CD4-positive, alpha-beta memory T cell (primary cell): Measurements from ENCODE around the gene DUSP7. TPM values are rescaled to one million over a fixed set of nuclear protein-coding genes. Genes with fewer than 3 reads are reported as not detected.

ENCODE experiments used
- CTCF ChIA-PET: fragments of 350-600 bp; sonication (Branson Sonifier 250); formaldehyde crosslinking; loops from one replicate; lab custom pipeline; 2021; ENCODE audit warnings: inconsistent platforms; ENCODE audit not compliant: partially characterized antibody; lab: Charles Lee
- POLR2A ChIA-PET: fragments of 350-600 bp; sonication (Branson Sonifier 250); formaldehyde crosslinking; loops from one replicate; lab custom pipeline; 2021; ENCODE audit not compliant: partially characterized antibody; lab: Charles Lee
- DNase-seq, 5 donors: peaks; one replicate each; pipeline versions ENCODE4 v3.0.0 to v3.0.0-alpha.2; 2020 to 2022; ENCODE audit warnings: mixed read lengths in 1 of 5
- H3K27ac ChIP-seq: one replicate; pipeline ENCODE4 v1.7.0; 2013; ENCODE audit warnings: low read depth, low read length
- H3K27me3 ChIP-seq: 2 replicates; pipeline ENCODE4 v1.7.0; 2013; ENCODE audit warnings: mild to moderate bottlenecking, low read length, moderate library complexity; ENCODE audit not compliant: insufficient read depth
- H3K36me3 ChIP-seq: 2 replicates; pipeline ENCODE4 v1.7.0; 2013; ENCODE audit warnings: mild to moderate bottlenecking, low read length, moderate library complexity; ENCODE audit not compliant: insufficient read depth
- H3K4me1 ChIP-seq: 2 replicates; pipeline ENCODE4 v1.7.0; 2013; ENCODE audit warnings: mild to moderate bottlenecking, low read length, moderate library complexity; ENCODE audit not compliant: insufficient read depth
- H3K4me3 ChIP-seq, 2 donors: one replicate each; pipeline ENCODE4 v1.7.0; 2013; ENCODE audit warnings: low read length in 2 of 2, mild to moderate bottlenecking in 1 of 2
- H3K9me3 ChIP-seq, 2 donors: one replicate each; pipeline ENCODE4 v1.7.0; 2013; ENCODE audit warnings: low read length in 2 of 2, control low read depth in 1 of 2; ENCODE audit not compliant: control insufficient read depth in 1 of 2
- H3K27ac Mint-ChIP-seq, 7 donors: one replicate each; pipeline ENCODE4 v1.8.0; 2020 to 2021; ENCODE audit warnings: mixed read lengths in 7 of 7, mild to moderate bottlenecking in 6 of 7, inconsistent platforms in 3 of 7, moderate library complexity in 3 of 7
- H3K27me3 Mint-ChIP-seq, 2 donors: one replicate each; pipeline ENCODE4 v1.8.0; 2020 to 2021; ENCODE audit warnings: mixed read lengths in 2 of 2
- H3K36me3 Mint-ChIP-seq, 2 donors: one replicate each; pipeline ENCODE4 v1.8.0; 2020 to 2021; ENCODE audit warnings: mixed read lengths in 2 of 2, inconsistent platforms in 1 of 2, mild to moderate bottlenecking in 1 of 2
- H3K4me1 Mint-ChIP-seq, 4 donors: one replicate each; pipeline ENCODE4 v1.8.0; 2020 to 2021; ENCODE audit warnings: mixed read lengths in 4 of 4, mild to moderate bottlenecking in 1 of 4
- H3K4me3 Mint-ChIP-seq, 8 donors: one replicate each; pipeline ENCODE4 v1.8.0; 2020 to 2021; ENCODE audit warnings: mixed read lengths in 8 of 8, mild to moderate bottlenecking in 7 of 8, moderate library complexity in 6 of 8, inconsistent platforms in 3 of 8
- H3K9me3 Mint-ChIP-seq, 8 donors: one replicate each; pipeline ENCODE4 v1.8.0; 2020 to 2021; ENCODE audit warnings: mixed read lengths in 8 of 8, mild to moderate bottlenecking in 5 of 8, inconsistent platforms in 3 of 8, moderate library complexity in 1 of 8
- intact Hi-C: fragments of 100-400 bp; cut with micrococcal nuclease; formaldehyde crosslinking; loops from one replicate; pipeline ENCODE4 v1.15.1; 2023
- polyA plus RNA-seq, 2 donors: library from polyadenylated mRNA; unstranded; fragments of 300-500 nt; fragmentation: Illumina TruSeq; gene quantifications; one replicate each; pipeline ENCODE4 v1.2.3, GENCODE V29; 2021
- total RNA-seq, 2 experiments: library from RNA; stranded (reverse); gene quantifications; one replicate each; pipeline ENCODE4 v1.2.3, GENCODE V29; 2021

Gene DUSP7
- total and polyA plus RNA-seq, 4 experiments from 2014 or later, result 2.8 to 44.7 (median 26.9) TPM

- Mint-ChIP-seq H3K4me1 (peaks cover 6 to 22% (median 12%) of the 10 kb centered on the region in 4 donors), H3K9me3 (peaks cover 0 to 2% (median 0%) of the 10 kb centered on the region in 8 donors), H3K27me3 (no peaks in the 10 kb centered on the region), H3K27ac (peak overlapping the region in 1 of 7 donors; percentile 41), H3K36me3 (no peaks in the 10 kb centered on the region), H3K4me3 (peak overlapping the region in 2 of 8 donors; percentile 17 to 34)
- intact Hi-C loops, result no loop called here
- H3K36me3 ChIP-seq, result no peaks in the 10 kb centered on the region
- H3K27me3 ChIP-seq, result no peaks in the 10 kb centered on the region
- H3K9me3 ChIP-seq, result no peaks in the 10 kb centered on the region
- peaks cover 21% of the 10 kb centered on the region for H3K4me1 ChIP-seq
- DNase-seq, result no peak
- POLR2A ChIA-PET, result interaction anchor here (0.9 to 1.3 kb wide), 2 partner anchors 10 to 32 kb away, joined by 3 read pairs; partner anchors contain the start of genes ABHD14B and RPL29
- CTCF ChIA-PET, result interaction anchor here (6.6 to 10.6 kb wide), 3 partner anchors 48 to 137 kb away, joined by 97 to 147 read pairs (median 132); partner anchors contain the start of gene DUSP7
- H3K4me3 ChIP-seq, result no peak overlapping the region
- H3K27ac ChIP-seq, result no peak overlapping the region
Measured at GRCh38 chr3:52006017-52006819, 50.2 kb downstream of the DUSP7 start.

- CTCF ChIA-PET, result interaction anchor here (1.5 to 10.6 kb wide), 4 partner anchors 8 to 138 kb away, joined by 4 to 147 read pairs (median 114); partner anchors contain the start of gene DUSP7
- intact Hi-C loops, result no loop called here
Measured at GRCh38 chr3:52005571-52005986, 50.8 kb downstream of the DUSP7 start.

GRCh38 chr3:52004906-52005395 is 51.4 kb downstream of the DUSP7 start:
- Histone ChIP-seq H3K27ac (no peak overlapping the region), H3K27me3 (no peaks in the 10 kb centered on the region), H3K4me3 (no peak overlapping the region), H3K36me3 (no peaks in the 10 kb centered on the region), H3K4me1 (peaks cover 22% of the 10 kb centered on the region), H3K9me3 (no peaks in the 10 kb centered on the region)
- intact Hi-C loops, result loop anchor here (5.0 kb wide), 1 partner anchor 332 kb away; no protein-coding TSS in a partner anchor
- ChIA-PET POLR2A (interaction anchor here (1.8 kb wide), 1 partner anchor 52 kb away, joined by 10 read pairs; the partner anchor contains the start of gene DUSP7), CTCF (interaction anchor here (1.3 to 10.6 kb wide), 5 partner anchors 8 to 139 kb away, joined by 4 to 147 read pairs (median 97); partner anchors contain the start of gene DUSP7)
- Mint-ChIP-seq H3K27ac (peak overlapping the region in 1 of 7 donors; percentile 36), H3K4me3 (peak overlapping the region in 1 of 8 donors; percentile 12), H3K9me3 (no peaks in the 10 kb centered on the region), H3K4me1 (peaks cover 3 to 22% (median 12%) of the 10 kb centered on the region in 4 donors), H3K36me3 (no peaks in the 10 kb centered on the region), H3K27me3 (no peaks in the 10 kb centered on the region)
- no peak for DNase-seq

More at GRCh38 chr3:52005571-52005986, 50.8 kb downstream of the DUSP7 start:
- H3K36me3 Mint-ChIP-seq, result no peaks in the 10 kb centered on the region
- H3K4me1 ChIP-seq, result peaks cover 22% of the 10 kb centered on the region
- POLR2A ChIA-PET, result interaction anchor here (0.9 kb wide), 1 partner anchor 10 kb away, joined by 3 read pairs; the partner anchor contains the start of gene RPL29
- no peak overlapping the region for H3K27ac ChIP-seq
- H3K9me3 Mint-ChIP-seq, result no peaks in the 10 kb centered on the region
- H3K27me3 Mint-ChIP-seq, result no peaks in the 10 kb centered on the region
- no peak overlapping the region for H3K27ac Mint-ChIP-seq
- peak overlapping the region in 1 of 8 donors; percentile 34 for H3K4me3 Mint-ChIP-seq
- H3K4me3 ChIP-seq, result no peak overlapping the region
- peaks cover 6 to 22% (median 12%) of the 10 kb centered on the region in 4 donors for H3K4me1 Mint-ChIP-seq
- no peak for DNase-seq
- no peaks in the 10 kb centered on the region for H3K36me3 ChIP-seq
- H3K27me3 ChIP-seq, result no peaks in the 10 kb centered on the region
- no peaks in the 10 kb centered on the region for H3K9me3 ChIP-seq

- Mint-ChIP-seq H3K4me3 (no peak overlapping the region), H3K4me1 (peaks cover 3 to 22% (median 12%) of the 10 kb centered on the region in 4 donors), H3K27ac (no peak overlapping the region), H3K36me3 (no peaks in the 10 kb centered on the region), H3K27me3 (no peaks in the 10 kb centered on the region), H3K9me3 (no peaks in the 10 kb centered on the region)
- no peaks in the 10 kb centered on the region for H3K9me3 ChIP-seq
- no peak for DNase-seq
- no peaks in the 10 kb centered on the region for H3K36me3 ChIP-seq
- ChIA-PET POLR2A (interaction anchor here (0.7 to 1.8 kb wide), 4 partner anchors 8 to 141 kb away, joined by 3 to 10 read pairs (median 4); partner anchors contain the start of genes DUSP7 and RPL29), CTCF (interaction anchor here (0.6 to 10.6 kb wide), 11 partner anchors 8 to 552 kb away, joined by 3 to 147 read pairs (median 4); partner anchors contain the start of gene DUSP7)
- H3K27me3 ChIP-seq, result no peaks in the 10 kb centered on the region
- no peak overlapping the region for H3K4me3 ChIP-seq
- H3K4me1 ChIP-seq, result peaks cover 22% of the 10 kb centered on the region
- intact Hi-C loops, result loop anchor here (5.0 kb wide), 1 partner anchor 333 kb away; no protein-coding TSS in a partner anchor
- H3K27ac ChIP-seq, result no peak overlapping the region
Measured at GRCh38 chr3:52004163-52004787, 52.1 kb downstream of the DUSP7 start.

- H3K36me3 ChIP-seq, result no peaks in the 10 kb centered on the region
- Mint-ChIP-seq H3K27me3 (no peaks in the 10 kb centered on the region), H3K4me1 (peaks cover 3 to 22% (median 12%) of the 10 kb centered on the region in 4 donors), H3K9me3 (no peaks in the 10 kb centered on the region), H3K27ac (peak overlapping the region in 1 of 7 donors; percentile 84), H3K4me3 (no peak overlapping the region), H3K36me3 (no peaks in the 10 kb centered on the region)
- no peak overlapping the region for H3K4me3 ChIP-seq
- no peak for DNase-seq
- H3K27me3 ChIP-seq, result no peaks in the 10 kb centered on the region
- H3K4me1 ChIP-seq, result peaks cover 22% of the 10 kb centered on the region
- ChIA-PET CTCF (interaction anchor here (1.0 to 10.6 kb wide), 10 partner anchors 29 to 336 kb away, joined by 3 to 147 read pairs (median 10); partner anchors contain the start of genes DUSP7, PARP3 and RRP9), POLR2A (interaction anchor here (2.5 kb wide), 1 partner anchor 142 kb away, joined by 10 read pairs; no protein-coding TSS in a partner anchor)
- no peak overlapping the region for H3K27ac ChIP-seq
- no peaks in the 10 kb centered on the region for H3K9me3 ChIP-seq
- intact Hi-C loops, result loop anchor here (5.0 kb wide), 1 partner anchor 335 kb away; no protein-coding TSS in a partner anchor
Measured at GRCh38 chr3:52002748-52003147, 53.6 kb downstream of the DUSP7 start.

GRCh38 chr3:52001443-52001974 is 54.9 kb downstream of the DUSP7 start:
- intact Hi-C loops, result loop anchor here (1.0 to 5.0 kb wide), 6 partner anchors 56 to 446 kb away; partner anchors contain the start of gene PARP3
- ChIA-PET POLR2A (interaction anchor here (0.7 to 2.5 kb wide), 7 partner anchors 9 to 143 kb away, joined by 3 to 14 read pairs (median 6); partner anchors contain the start of gene DUSP7), CTCF (interaction anchor here (0.6 to 10.6 kb wide), 21 partner anchors 9 to 446 kb away, joined by 3 to 147 read pairs (median 4); partner anchors contain the start of genes DUSP7, PARP3 and RRP9)
- no peaks in the 10 kb centered on the region for H3K27me3 ChIP-seq
- Mint-ChIP-seq H3K27ac (peak overlapping the region in 4 of 7 donors; percentile 46 to 80 (median 60)), H3K4me1 (peaks cover 3 to 22% (median 12%) of the 10 kb centered on the region in 4 donors), H3K27me3 (no peaks in the 10 kb centered on the region), H3K36me3 (no peaks in the 10 kb centered on the region), H3K9me3 (no peaks in the 10 kb centered on the region), H3K4me3 (peak overlapping the region in 5 of 8 donors; percentile 4 to 26 (median 8))
- no peaks in the 10 kb centered on the region for H3K36me3 ChIP-seq
- H3K4me3 ChIP-seq, result no peak overlapping the region
- no peaks in the 10 kb centered on the region for H3K9me3 ChIP-seq
- DNase-seq, result peak; percentile 81 to 86 (median 84)
- no peak overlapping the region for H3K27ac ChIP-seq
- H3K4me1 ChIP-seq, result peaks cover 21% of the 10 kb centered on the region
